Activated T-cell treated with anti-CD3 and anti-CD28 coated beads, Interleukin-2, amount 50 U/mL, for 72 hours (primary cell): Measurements from ENCODE around the gene KCND2. TPM values are rescaled to one million over a fixed set of nuclear protein-coding genes. Genes with fewer than 3 reads are reported as not detected.

Experiments
- ATAC-seq, 2 donors: fragments of 150-1000 bp; cut with Tn5 transposase; replicated peaks in 1 of 2; 2 replicates each; pipeline ENCODE4 v1.10.0; 2021; ENCODE audit warnings: moderate library complexity in 2 of 2, mild to moderate bottlenecking in 1 of 2
- DNase-seq, 2 donors: peaks; one replicate each; pipeline ENCODE4 v3.0.0; 2021 to 2022; ENCODE audit warnings: mixed read lengths in 1 of 2
- H3K27ac Mint-ChIP-seq: one replicate; pipeline ENCODE4 v1.8.0; 2022; ENCODE audit warnings: mild to moderate bottlenecking, moderate library complexity, mixed read lengths
- H3K27me3 Mint-ChIP-seq: one replicate; pipeline ENCODE4 v1.8.0; 2022; ENCODE audit warnings: low read depth, mixed read lengths
- H3K36me3 Mint-ChIP-seq, 2 donors: one replicate each; pipeline ENCODE4 v1.8.0; 2022; ENCODE audit warnings: mixed read lengths in 2 of 2, mild to moderate bottlenecking in 1 of 2; ENCODE audit not compliant: insufficient read depth in 2 of 2
- H3K4me1 Mint-ChIP-seq: one replicate; pipeline ENCODE4 v1.8.0; 2022; ENCODE audit warnings: low read depth, mixed read lengths
- H3K4me3 Mint-ChIP-seq, 2 donors: one replicate each; pipeline ENCODE4 v1.8.0; 2022; ENCODE audit warnings: mild to moderate bottlenecking in 2 of 2, mixed read lengths in 2 of 2, moderate library complexity in 2 of 2
- H3K9me3 Mint-ChIP-seq, 2 donors: one replicate each; pipeline ENCODE4 v1.8.0; 2022; ENCODE audit warnings: mixed read lengths in 2 of 2
- total RNA-seq, 2 donors: library from RNA; stranded (reverse); gene quantifications; one replicate each; pipeline ENCODE4 v1.2.3, GENCODE V29; 2022

The KCND2 gene
- total RNA-seq, 2 donors from 2014 or later: not detected

DNA sequence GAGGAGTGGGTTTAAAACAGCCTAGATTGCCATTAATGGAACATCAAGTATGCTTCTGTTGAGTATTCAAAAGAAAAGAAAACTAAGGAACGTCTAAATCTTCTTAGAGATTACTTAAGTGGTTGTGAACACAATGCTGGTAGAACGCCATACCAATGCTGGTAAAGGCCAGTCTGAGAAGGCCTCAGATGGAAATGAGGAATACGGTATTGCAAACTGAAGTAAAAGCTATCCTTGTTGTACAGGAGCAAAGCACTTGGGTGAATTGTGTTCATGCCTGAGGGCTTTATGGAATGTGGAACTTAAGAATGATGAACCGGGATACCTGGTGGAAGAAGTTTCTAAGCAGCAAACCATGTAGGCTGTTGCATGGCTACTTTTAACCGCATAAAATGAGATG lies 208.0 kb downstream of the KCND2 start:
- Mint-ChIP-seq H3K4me3 (no peak overlapping the region), H3K9me3 (peaks cover 3 to 10% of the 10 kb centered on the region in 2 donors), H3K27ac (no peak overlapping the region), H3K27me3 (no peaks in the 10 kb centered on the region), H3K36me3 (no peaks in the 10 kb centered on the region), H3K4me1 (no peaks in the 10 kb centered on the region)
- ATAC-seq (no peak), DNase-seq (no peak)

DNA sequence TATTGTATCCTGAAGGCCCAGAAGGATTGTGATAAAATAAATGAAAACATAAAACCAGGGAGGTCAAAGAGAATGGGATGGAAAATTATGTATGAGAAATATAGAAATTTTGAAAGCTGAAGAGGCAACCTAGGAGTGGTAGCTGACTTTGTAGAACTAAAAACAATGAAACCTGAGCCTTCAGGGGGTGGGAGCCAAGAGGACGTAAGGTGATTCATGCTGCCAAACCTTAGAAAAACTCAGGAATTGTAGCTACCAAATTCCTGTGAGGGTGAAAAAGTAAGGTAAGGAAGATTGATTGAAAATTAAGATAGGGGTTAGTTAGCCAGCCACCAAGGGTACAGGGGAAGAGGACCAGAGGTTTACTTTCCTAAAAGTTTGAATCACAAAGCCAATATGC lies 213.2 kb downstream of the KCND2 start:
- H3K9me3 Mint-ChIP-seq: peaks cover 3 to 8% of the 10 kb centered on the region in 2 donors
- H3K27ac Mint-ChIP-seq: no peak overlapping the region
- ATAC-seq (no peak), DNase-seq (no peak)
- H3K36me3 Mint-ChIP-seq: no peaks in the 10 kb centered on the region
- H3K4me1 Mint-ChIP-seq: no peaks in the 10 kb centered on the region
- H3K27me3 Mint-ChIP-seq: no peaks in the 10 kb centered on the region
- no peak overlapping the region for H3K4me3 Mint-ChIP-seq

DNA sequence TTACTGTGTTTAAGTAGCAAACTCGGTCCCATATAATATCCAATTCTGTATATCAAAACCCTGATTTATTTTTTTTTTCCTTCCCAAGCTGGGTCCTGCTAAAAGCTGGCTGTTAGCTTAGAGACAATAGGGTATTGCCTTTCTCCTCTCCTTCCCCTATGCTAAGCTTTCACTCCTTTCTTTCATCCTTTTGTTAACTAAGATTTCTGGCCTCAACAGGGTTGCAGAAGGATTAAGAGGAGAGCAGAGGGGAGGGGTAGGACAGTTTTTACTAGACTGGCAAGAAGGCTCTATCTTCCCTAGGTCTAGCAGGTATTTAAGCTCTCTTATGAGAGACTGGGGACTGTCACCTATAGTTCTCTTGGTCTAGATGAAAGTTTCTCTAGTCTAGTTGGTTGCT lies 229.2 kb downstream of the KCND2 start:
- Mint-ChIP-seq H3K36me3 (no peaks in the 10 kb centered on the region), H3K27ac (no peak overlapping the region), H3K4me1 (no peaks in the 10 kb centered on the region), H3K27me3 (no peaks in the 10 kb centered on the region), H3K4me3 (no peak overlapping the region), H3K9me3 (peaks cover 0 to 1% of the 10 kb centered on the region in 2 donors)
- no peak for ATAC-seq
- DNase-seq: no peak

DNA sequence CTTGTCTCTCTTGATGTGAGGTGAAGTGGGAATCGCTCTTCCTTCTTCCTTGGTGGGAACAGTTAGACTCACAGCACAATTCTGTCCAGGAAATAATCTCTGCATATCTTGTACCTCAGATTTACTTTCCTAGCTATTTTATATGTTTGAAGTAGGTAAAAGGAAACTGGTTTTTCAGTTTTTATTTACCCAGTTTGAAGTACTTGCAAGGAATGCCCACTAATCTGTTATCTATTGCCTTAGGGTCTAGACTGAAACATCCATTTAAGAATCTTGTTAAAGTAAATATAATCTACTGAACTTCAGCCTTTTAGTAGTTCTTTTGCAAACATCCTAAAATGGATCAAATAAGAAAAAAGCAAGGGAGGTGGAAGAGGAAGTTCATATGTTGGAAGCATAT lies 229.8 kb downstream of the KCND2 start:
- no peak for DNase-seq
- H3K4me3 Mint-ChIP-seq: no peak overlapping the region
- H3K27ac Mint-ChIP-seq: no peak overlapping the region
- ATAC-seq: no peak
- no peaks in the 10 kb centered on the region for H3K27me3 Mint-ChIP-seq
- H3K36me3 Mint-ChIP-seq: no peaks in the 10 kb centered on the region
- H3K9me3 Mint-ChIP-seq: peaks cover 0 to 1% of the 10 kb centered on the region in 2 donors
- H3K4me1 Mint-ChIP-seq: no peaks in the 10 kb centered on the region

DNA sequence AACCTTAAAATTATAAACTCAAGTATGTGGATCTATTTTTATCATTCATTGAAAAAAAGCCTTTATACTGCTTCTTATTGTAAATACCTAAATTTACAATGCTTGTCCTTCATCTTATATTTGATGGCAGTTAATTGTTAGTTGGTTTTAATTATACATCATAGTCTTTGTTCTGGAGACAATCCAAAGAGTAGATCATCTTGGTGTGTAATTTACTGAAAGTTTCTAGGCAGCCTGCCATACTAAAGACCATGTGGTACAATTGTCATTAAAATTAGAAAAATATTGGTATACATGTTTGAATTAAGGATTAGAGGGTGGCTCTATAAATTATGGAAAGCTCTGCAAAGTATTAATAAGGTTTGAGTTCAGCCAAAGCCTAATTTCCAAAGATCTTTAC lies 231.4 kb downstream of the KCND2 start:
- Mint-ChIP-seq H3K4me1 (no peaks in the 10 kb centered on the region), H3K36me3 (no peaks in the 10 kb centered on the region), H3K27ac (no peak overlapping the region), H3K9me3 (peaks cover 0 to 1% of the 10 kb centered on the region in 2 donors), H3K27me3 (no peaks in the 10 kb centered on the region), H3K4me3 (no peak overlapping the region)
- ATAC-seq (no peak), DNase-seq (no peak)

DNA sequence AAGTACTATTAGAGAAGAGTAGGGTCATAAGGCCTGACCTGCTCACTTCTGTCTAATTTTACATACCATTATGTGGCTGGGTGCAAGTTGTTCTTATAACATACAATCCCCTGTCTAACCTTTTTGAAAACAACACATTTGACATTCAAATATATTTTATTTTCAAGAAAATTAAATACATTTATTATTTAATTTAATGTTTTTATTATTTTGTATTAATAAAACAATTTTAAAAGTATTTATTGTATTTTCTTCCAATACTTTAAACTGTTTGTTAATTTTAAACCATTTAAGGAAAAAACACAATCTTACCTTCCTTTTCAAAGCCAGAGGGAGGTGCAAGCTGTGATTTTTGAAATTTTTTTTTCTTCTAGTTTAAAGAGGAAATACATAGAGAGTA lies 232.8 kb downstream of the KCND2 start:
- Mint-ChIP-seq H3K36me3 (no peaks in the 10 kb centered on the region), H3K27me3 (no peaks in the 10 kb centered on the region), H3K4me3 (no peak overlapping the region), H3K9me3 (peaks cover 0 to 2% of the 10 kb centered on the region in 2 donors), H3K27ac (no peak overlapping the region), H3K4me1 (no peaks in the 10 kb centered on the region)
- ATAC-seq (no peak), DNase-seq (no peak)

DNA sequence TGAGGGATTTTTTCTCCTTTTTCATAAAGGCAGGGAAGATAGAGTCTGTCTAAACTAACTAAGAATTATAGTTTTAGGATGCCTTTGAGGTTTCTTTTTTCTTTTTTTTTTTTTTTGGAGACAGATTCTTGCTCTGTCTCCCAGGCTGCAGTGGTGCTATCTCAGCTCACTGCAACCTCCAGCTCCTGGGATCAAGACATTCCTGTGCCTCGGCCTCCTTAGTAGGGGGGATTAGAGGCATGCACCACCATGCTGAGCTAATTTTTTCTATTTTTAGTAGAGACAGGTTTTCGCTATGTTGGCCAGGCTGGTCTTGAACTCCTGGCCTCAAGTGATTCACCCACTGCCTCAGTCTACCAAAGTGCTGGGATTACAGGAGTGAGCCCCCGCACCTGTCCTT lies 239.7 kb downstream of the KCND2 start:
- no peaks in the 10 kb centered on the region for H3K4me1 Mint-ChIP-seq
- no peak for ATAC-seq
- peaks cover 6 to 7% of the 10 kb centered on the region in 2 donors for H3K9me3 Mint-ChIP-seq

DNA sequence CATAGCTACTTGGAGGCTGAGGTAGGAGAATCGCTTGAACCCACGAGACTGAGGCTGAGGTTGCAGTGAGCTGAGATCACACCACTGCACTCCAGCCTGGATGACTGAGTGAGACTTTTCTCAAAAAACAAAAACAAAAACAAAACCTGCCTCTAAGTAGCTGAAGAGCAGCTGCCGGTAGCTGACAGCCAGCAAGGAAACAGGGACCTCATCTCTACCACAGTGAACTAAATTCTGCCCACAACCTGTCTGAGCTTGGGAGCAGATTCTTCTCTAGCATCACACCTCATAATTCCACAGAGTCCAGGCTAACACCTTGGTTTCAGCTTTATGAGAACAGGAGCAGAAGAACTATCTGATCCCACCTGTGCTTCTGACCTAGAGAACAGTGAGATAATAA lies 246.2 kb downstream of the KCND2 start:
- H3K4me1 Mint-ChIP-seq: no peaks in the 10 kb centered on the region
- ATAC-seq (no peak), DNase-seq (no peak)
- H3K9me3 Mint-ChIP-seq: peaks cover 2 to 6% of the 10 kb centered on the region in 2 donors
- H3K27me3 Mint-ChIP-seq: no peaks in the 10 kb centered on the region
- no peak overlapping the region for H3K4me3 Mint-ChIP-seq
- H3K27ac Mint-ChIP-seq: no peak overlapping the region
- no peaks in the 10 kb centered on the region for H3K36me3 Mint-ChIP-seq

More for the DNA sequence above, 239.7 kb downstream of the KCND2 start:
- Mint-ChIP-seq H3K4me3 (no peak overlapping the region), H3K27me3 (no peaks in the 10 kb centered on the region), H3K27ac (no peak overlapping the region), H3K36me3 (no peaks in the 10 kb centered on the region)
- no peak for DNase-seq

DNA sequence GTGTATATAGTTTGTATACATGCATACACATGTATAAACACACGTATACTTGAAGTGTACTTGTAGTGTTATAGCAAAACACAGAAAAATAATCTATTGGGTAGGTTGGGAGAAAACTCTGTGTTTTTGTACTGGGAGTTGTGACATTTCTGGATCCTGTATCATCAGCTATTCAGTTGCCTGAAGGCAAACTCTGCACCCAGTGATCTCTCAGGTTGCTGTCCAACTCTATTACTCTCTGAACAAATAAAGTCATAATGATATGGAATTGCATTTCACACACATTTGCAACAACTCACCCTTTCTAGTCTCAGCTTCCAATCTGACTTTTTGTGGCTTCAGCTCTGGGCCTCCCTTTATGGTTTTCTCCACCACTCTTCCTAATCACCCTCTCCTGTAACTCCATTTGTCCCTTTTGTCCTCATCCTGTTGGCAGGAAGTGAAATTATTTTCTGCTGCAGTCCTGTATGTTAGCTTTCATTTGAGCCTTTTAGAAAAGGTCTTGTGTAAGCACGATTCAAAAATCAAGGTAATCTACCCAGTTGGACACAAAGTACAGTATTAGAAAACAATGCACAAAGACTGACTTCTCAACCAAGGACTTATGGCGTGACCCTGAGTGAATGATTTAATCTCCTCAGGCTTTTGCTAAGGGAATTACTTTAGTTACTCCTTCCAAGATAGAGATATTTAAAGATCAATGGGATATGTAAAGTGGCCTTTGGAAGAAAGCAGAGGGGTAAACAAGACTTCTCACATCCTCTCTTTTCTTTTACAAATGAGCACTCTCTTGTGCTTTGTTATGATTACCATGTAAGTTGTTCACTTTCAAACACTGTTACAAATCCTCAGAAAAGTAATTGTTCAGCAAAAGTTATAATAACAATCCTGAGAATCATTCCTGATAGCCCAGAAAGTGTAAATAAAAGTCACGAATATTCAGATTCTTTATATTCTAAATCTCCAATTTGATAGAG lies 249.1 kb downstream of the KCND2 start:
- H3K36me3 Mint-ChIP-seq: no peaks in the 10 kb centered on the region
- DNase-seq: no peak
- H3K4me1 Mint-ChIP-seq: no peaks in the 10 kb centered on the region
- no peak overlapping the region for H3K4me3 Mint-ChIP-seq
- no peak for ATAC-seq
- H3K27ac Mint-ChIP-seq: no peak overlapping the region
- peaks cover 0 to 2% of the 10 kb centered on the region in 2 donors for H3K9me3 Mint-ChIP-seq
- no peaks in the 10 kb centered on the region for H3K27me3 Mint-ChIP-seq

DNA sequence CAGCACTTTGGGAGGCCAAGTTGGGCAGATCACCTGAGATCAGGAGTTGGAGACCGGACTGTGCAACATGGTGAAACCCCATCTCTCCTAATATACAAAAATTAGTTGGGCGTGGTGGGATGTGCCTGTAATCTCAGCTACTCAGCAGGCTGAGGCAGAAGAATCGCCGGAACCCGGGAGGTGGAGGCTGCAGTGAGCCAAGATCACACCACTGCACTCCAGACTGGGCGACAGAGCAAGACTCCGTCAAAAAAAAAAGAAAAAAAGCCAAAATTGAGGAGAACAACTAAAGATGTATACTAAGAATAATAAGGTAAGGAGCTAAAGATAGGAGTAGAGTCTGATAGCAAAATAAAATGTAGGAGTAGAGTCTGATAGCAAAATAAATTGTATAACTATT lies 251.0 kb downstream of the KCND2 start:
- Mint-ChIP-seq H3K4me3 (no peak overlapping the region), H3K36me3 (no peaks in the 10 kb centered on the region), H3K27me3 (no peaks in the 10 kb centered on the region), H3K27ac (no peak overlapping the region), H3K9me3 (peaks cover 0 to 2% of the 10 kb centered on the region in 2 donors), H3K4me1 (no peaks in the 10 kb centered on the region)
- DNase-seq (no peak), ATAC-seq (no peak)

DNA sequence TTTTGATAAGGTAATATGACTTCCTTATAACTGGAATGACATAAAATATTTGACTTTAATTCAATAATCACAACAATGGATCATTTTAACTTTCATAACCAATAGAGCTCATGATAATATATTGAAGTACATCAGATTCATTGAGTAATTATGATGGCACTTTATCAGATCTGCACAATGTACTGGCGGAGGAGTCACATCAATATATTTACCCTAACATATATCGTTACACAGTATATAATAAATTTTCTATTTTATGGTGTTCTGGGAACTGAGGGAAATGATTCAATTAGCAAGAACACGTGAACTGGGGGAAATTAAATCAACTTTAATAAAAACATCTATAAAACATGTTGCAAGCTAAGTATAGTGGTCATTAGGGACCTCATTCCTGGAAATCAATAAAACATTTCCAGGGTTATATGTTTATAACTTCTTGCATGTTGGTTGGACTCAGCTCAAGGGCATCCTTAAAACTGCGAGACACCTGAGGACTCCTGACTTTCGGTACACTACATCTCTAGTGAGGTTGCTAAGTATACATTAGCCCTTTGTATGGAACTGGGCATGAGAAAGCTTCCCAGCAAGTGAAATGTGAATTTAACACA lies 254.0 kb downstream of the KCND2 start:
- DNase-seq: no peak
- Mint-ChIP-seq H3K36me3 (no peaks in the 10 kb centered on the region), H3K27ac (no peak overlapping the region), H3K4me3 (no peak overlapping the region), H3K9me3 (peaks cover 0 to 2% of the 10 kb centered on the region in 2 donors), H3K4me1 (no peaks in the 10 kb centered on the region), H3K27me3 (no peaks in the 10 kb centered on the region)
- no peak for ATAC-seq

DNA sequence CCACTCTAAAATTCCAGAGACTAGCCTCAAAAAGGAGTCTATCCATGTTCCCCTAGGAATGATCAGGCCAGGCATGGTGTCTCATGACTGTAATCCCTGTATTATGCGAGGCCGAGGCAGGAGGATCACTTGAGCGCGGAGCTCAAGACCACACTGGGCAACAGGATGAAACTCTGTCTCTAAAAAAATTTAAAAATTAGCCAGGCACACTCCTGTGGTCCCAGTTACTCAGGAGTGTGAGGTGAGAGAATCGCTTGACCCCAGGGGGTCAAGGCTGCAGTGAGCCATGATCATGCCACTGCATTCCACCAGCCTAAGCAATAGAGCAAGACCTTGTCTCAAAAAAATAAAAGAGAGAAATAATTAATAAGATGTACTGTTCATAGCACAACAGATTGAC lies 256.8 kb downstream of the KCND2 start:
- Mint-ChIP-seq H3K27me3 (no peaks in the 10 kb centered on the region), H3K36me3 (no peaks in the 10 kb centered on the region), H3K9me3 (peaks cover 0 to 2% of the 10 kb centered on the region in 2 donors), H3K4me3 (no peak overlapping the region), H3K27ac (no peak overlapping the region), H3K4me1 (no peaks in the 10 kb centered on the region)
- DNase-seq: no peak
- ATAC-seq: no peak

DNA sequence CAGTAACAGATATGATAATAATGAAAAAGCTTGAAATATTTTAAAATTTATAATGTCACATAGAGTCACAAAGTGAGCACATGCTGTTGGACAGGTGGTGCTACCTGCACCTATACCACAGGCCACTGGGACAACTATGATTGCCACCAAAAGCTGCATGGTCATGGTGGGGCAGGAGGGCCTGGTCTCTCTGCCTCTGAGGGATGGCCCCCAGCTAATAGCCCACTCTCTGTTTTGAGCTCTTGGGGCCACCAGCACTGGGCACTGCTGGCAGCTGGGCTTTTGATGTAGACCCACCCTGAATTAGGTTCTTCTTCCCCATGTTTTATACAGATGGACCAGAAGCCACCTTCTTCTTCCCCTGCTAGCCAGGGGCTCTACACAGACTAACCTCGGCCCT lies 265.4 kb downstream of the KCND2 start:
- H3K4me1 Mint-ChIP-seq: no peaks in the 10 kb centered on the region
- no peaks in the 10 kb centered on the region for H3K27me3 Mint-ChIP-seq
- H3K27ac Mint-ChIP-seq: no peak overlapping the region
- no peak for ATAC-seq
- no peak for DNase-seq
- H3K9me3 Mint-ChIP-seq: peaks cover 1 to 2% of the 10 kb centered on the region in 2 donors
- no peaks in the 10 kb centered on the region for H3K36me3 Mint-ChIP-seq
- H3K4me3 Mint-ChIP-seq: no peak overlapping the region
